Psoas muscle (tissue), 8 donors: ENCODE results near the gene SERPINE1. TPM values are rescaled to one million over a fixed set of nuclear protein-coding genes. Genes with fewer than 3 reads are reported as not detected.

Source experiments
- ATAC-seq, 4 donors: fragments of 200-7000 bp; cut with Tn5 transposase; one replicate each; pipeline ENCODE4 v1.9.1; 2020; ENCODE audit warnings: moderate library complexity in 3 of 4, mild to moderate bottlenecking in 2 of 4
- DNase-seq, 2 donors: peaks; one replicate each; pipeline ENCODE4 v3.0.0-alpha.2; 2020
- H3K27ac ChIP-seq: fragments of 200-600 bp; one replicate; pipeline ENCODE4 v1.8.0; 2022
- H3K27me3 ChIP-seq, 3 donors: fragments of 200-600 bp in 1 of 3; one replicate each; pipeline versions ENCODE4 v1.6.1 to v1.8.0; 2013 to 2022; ENCODE audit warnings: low read length in 2 of 3, mild to moderate bottlenecking in 2 of 3, moderate library complexity in 1 of 3; ENCODE audit not compliant: insufficient read depth in 3 of 3
- H3K36me3 ChIP-seq, 2 donors: fragments of 200-600 bp in 1 of 2; one replicate each; pipeline versions ENCODE4 v1.6.1 to v1.8.0; 2013 to 2022; ENCODE audit warnings: low read depth in 1 of 2, mild to moderate bottlenecking in 1 of 2, moderate library complexity in 1 of 2; ENCODE audit not compliant: insufficient read depth in 1 of 2
- H3K4me1 ChIP-seq: fragments of 200-600 bp; one replicate; pipeline ENCODE4 v1.8.0; 2022
- H3K4me3 ChIP-seq: fragments of 200-600 bp; one replicate; pipeline ENCODE4 v1.8.0; 2022; ENCODE audit warnings: mild to moderate bottlenecking
- H3K9me3 ChIP-seq: fragments of 200-600 bp; one replicate; pipeline ENCODE4 v1.8.0; 2022
- CTCF ChIP-seq: fragments of 200-600 bp; IDR thresholded peaks from one replicate; pipeline ENCODE4 v1.8.0; 2022; ENCODE audit warnings: antibody characterized with exemption
- WGBS, 3 donors: extraction: QIAGEN DNeasy Blood & Tissue Kit; methylation state at CpG; one replicate each; pipeline versions ENCODE4 v1.1.6 to v1.1.7; 2013; 5-methylcytosine and 5-hydroxymethylcytosine counted together
- intact Hi-C, 2 donors: fragments of 100-400 bp; cut with DNase I; formaldehyde crosslinking; loops; one replicate each; pipeline versions ENCODE4 v1.11.0 to v1.14.2; 2022
- polyA plus RNA-seq, 3 donors: library from polyadenylated mRNA; stranded (reverse); fragments of 200-250 nt; gene quantifications; one replicate each; pipeline ENCODE4 v1.2.3, GENCODE V29; 2013
- total RNA-seq, 4 donors: library from RNA; stranded (reverse); fragmentation: NEBNext Ultra II Directional in 2 of 4; extraction: Animal tissue kit (Norgen Biotek cat#: 25700) in 2 of 4; gene quantifications; one replicate each; pipeline versions ENCODE4 v1.2.1 to v1.2.4, GENCODE V29; 2021 to 2023
- donor health status: healthy with polysubstance abuse.
- donor health status: DM: no; HTN: no; CAD: no; lungs with moderate emphysema.
- donor health status: Bipolar disorder and iron deficiency.
- donor health status: healthy.
- donor health status: DM: yes; HTN: yes; CAD: no.
- donor health status: DM: no; HTN: no; CAD: no.
- donor health status: DM: no; HTN: no; CAD: no.
- donor health status: DM: yes; HTN: yes; CAD: no.

SERPINE1 gene
- total and polyA plus RNA-seq, 7 donors, result 4.3 to 269 (median 7.2) TPM

GRCh38 chr7:101140339-101140699 is 13.4 kb downstream of the SERPINE1 start:
- H3K27me3 ChIP-seq, result peaks cover 0 to 22% (median 2%) of the 10 kb centered on the region in 3 donors
- no peak for DNase-seq
- intact Hi-C loops, result loop anchor here in 1 of 2 donors (5.0 kb wide), 2 partner anchors 52 to 142 kb away; no protein-coding TSS in a partner anchor
- no peaks in the 10 kb centered on the region for H3K36me3 ChIP-seq
- no peak overlapping the region for H3K27ac ChIP-seq
- 17 to 25% (median 18%) methylated on average over 3 of the region's 3 CpGs for WGBS, 3 donors
- H3K4me1 ChIP-seq, result peaks cover 15% of the 10 kb centered on the region
- TF ChIP-seq CTCF, result no peak
- no peak for ATAC-seq
- no peaks in the 10 kb centered on the region for H3K9me3 ChIP-seq
- no peak overlapping the region for H3K4me3 ChIP-seq

GRCh38 chr7:101140746-101141382 is 14.0 kb downstream of the SERPINE1 start:
- no peaks in the 10 kb centered on the region for H3K9me3 ChIP-seq
- TF ChIP-seq CTCF, result no peak
- H3K36me3 ChIP-seq, result no peaks in the 10 kb centered on the region
- WGBS, 3 donors, result 81 to 85% (median 83%) methylated on average over 4 of the region's 4 CpGs
- intact Hi-C loops, result loop anchor here in 1 of 2 donors (5.0 kb wide), 2 partner anchors 51 to 141 kb away; no protein-coding TSS in a partner anchor
- H3K4me3 ChIP-seq, result no peak overlapping the region
- DNase-seq, result no peak
- ATAC-seq, result no peak
- peaks cover 0 to 22% (median 2%) of the 10 kb centered on the region in 3 donors for H3K27me3 ChIP-seq
- H3K27ac ChIP-seq, result no peak overlapping the region
- H3K4me1 ChIP-seq, result peaks cover 15% of the 10 kb centered on the region

GRCh38 chr7:101151908-101152651 is 25.2 kb downstream of the SERPINE1 start:
- Histone ChIP-seq H3K36me3 (peaks cover 0 to 2% of the 10 kb centered on the region in 2 donors), H3K4me1 (no peaks in the 10 kb centered on the region), H3K4me3 (no peak overlapping the region), H3K27ac (no peak overlapping the region), H3K9me3 (no peaks in the 10 kb centered on the region), H3K27me3 (peaks cover 0 to 12% (median 0%) of the 10 kb centered on the region in 3 donors)
- DNase-seq, result no peak
- 75 to 84% (median 80%) methylated on average over 2 of the region's 2 CpGs for WGBS, 3 donors
- TF ChIP-seq CTCF, result no peak
- intact Hi-C loops, result no loop called here
- no peak for ATAC-seq

GRCh38 chr7:101153969-101154692 is 27.2 kb downstream of the SERPINE1 start, which contains the start of gene AP1S1:
TSS of gene AP1S1 (plus strand) at chr7:101154476. CDS start at chr7:101154515, 39 bp downstream.
- DNase-seq (peak; percentile 93 to 96), ATAC-seq (peak; percentile 97 to 99 (median 98))
- Histone ChIP-seq H3K27ac (no peak within 1 kb of the TSS), H3K4me3 (peak within 1 kb of the TSS; percentile 86), H3K36me3 (peaks cover 0 to 20% of the 10 kb centered on the region in 2 donors), H3K9me3 (no peaks in the 10 kb centered on the region), H3K4me1 (no peaks in the 10 kb centered on the region), H3K27me3 (peaks cover 0 to 6% (median 0%) of the 10 kb centered on the region in 3 donors)
- 3 to 4% (median 3%) methylated on average over 32 to 51 of the region's 51 CpGs for WGBS, 3 donors
- intact Hi-C loops, result no loop called here
- no peak for TF ChIP-seq CTCF
